Stomach smooth muscle (tissue), 2 donors: Measurements from ENCODE around the gene LTB.

Experiments used
- H3K27ac ChIP-seq: one replicate; pipeline ENCODE4 v1.7.0; 2013; ENCODE audit warnings: mild to moderate bottlenecking, low read length, inconsistent platforms
- H3K27me3 ChIP-seq, 2 donors: one replicate each; pipeline ENCODE4 v1.7.0; 2013; ENCODE audit warnings: low read length in 2 of 2; ENCODE audit not compliant: insufficient read depth in 2 of 2, control insufficient read depth in 1 of 2
- H3K36me3 ChIP-seq, 2 donors: one replicate each; pipeline ENCODE4 v1.7.0; 2013; ENCODE audit warnings: low read length in 2 of 2; ENCODE audit not compliant: control insufficient read depth in 2 of 2, insufficient read depth in 2 of 2
- H3K4me1 ChIP-seq: one replicate; pipeline ENCODE4 v1.7.0; 2013; ENCODE audit warnings: low read length; ENCODE audit not compliant: control insufficient read depth, insufficient read depth
- H3K4me3 ChIP-seq, 2 donors: one replicate each; pipeline ENCODE4 v1.7.0; 2013; ENCODE audit warnings: low read length in 2 of 2
- H3K9ac ChIP-seq, 2 donors: one replicate each; pipeline ENCODE4 v1.7.0; 2013; ENCODE audit warnings: low read length in 2 of 2, mild to moderate bottlenecking in 1 of 2
- H3K9me3 ChIP-seq, 2 donors: one replicate each; pipeline ENCODE4 v1.7.0; 2013; ENCODE audit warnings: low read length in 2 of 2; ENCODE audit not compliant: control insufficient read depth in 2 of 2
- donor health status: healthy.
- donor health status: Pancreatic carcinoma.

LTB gene

DNA sequence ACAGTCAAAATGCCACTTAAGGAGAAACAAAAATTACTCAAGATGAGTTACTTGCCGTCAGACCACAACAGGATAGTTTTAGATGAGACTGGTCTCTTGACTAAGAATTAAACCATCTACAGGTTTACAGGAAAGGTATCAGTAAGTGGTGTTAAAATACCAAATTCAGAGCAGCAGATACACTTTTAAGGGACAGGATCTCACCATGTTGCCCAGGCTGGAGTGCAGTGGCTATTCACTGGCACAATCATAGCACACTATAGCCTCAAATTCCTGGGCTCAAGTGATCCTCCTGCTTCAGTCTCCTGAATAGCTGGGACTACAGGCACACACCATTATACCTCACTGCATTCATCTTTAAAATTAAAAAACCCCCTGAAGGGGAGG, 48.8 kb downstream of the LTB start:
- Histone ChIP-seq H3K27me3 (no peaks in the 10 kb centered on the region), H3K27ac (no peak overlapping the region), H3K4me3 (no peak overlapping the region), H3K9ac (no peak overlapping the region), H3K4me1 (peaks cover 5% of the 10 kb centered on the region), H3K36me3 (peaks cover 60 to 72% of the 10 kb centered on the region in 2 donors), H3K9me3 (no peaks in the 10 kb centered on the region)

DNA sequence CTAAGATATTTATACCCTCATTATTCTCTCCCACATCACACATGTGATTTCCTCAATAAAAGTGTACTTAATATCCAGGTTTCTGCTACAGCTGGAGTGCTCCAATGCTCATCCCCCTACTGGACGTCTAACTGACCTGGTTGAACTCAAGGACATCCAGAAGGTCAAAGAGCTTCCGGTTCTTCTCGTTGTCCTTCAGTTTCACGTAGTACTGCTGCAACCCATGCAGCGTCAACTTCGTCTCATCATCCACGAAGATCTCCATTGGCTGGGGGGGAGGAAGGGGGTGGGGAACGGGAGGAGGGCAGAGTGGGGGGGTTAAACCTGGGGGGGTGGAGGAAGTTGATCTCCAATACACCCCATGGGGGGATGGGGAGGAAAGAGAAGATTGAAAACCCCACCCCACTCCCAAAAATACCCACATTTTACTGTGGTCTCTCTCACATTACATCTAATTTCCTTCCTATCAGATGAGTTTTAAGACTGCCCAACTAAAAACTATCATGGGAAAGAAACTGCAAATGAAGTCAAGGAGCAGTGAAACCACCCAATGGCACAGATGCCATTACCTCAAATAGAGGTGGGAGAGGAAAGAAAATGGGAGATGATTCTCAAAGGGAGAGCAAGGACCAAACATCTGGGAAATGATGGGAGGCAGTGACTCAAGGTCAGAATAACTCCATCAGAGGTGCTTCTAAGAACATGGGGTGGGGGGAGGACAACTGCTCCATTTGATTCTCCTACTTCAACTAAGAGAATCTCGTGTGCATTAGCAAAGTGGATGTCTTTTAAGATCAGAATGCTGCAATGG, 49.4 kb downstream of the LTB start:
- H3K9ac ChIP-seq, result no peak overlapping the region
- peaks cover 55 to 71% of the 10 kb centered on the region in 2 donors for H3K36me3 ChIP-seq
- no peak overlapping the region for H3K27ac ChIP-seq
- no peaks in the 10 kb centered on the region for H3K9me3 ChIP-seq
- peaks cover 1% of the 10 kb centered on the region for H3K4me1 ChIP-seq
- H3K27me3 ChIP-seq, result no peaks in the 10 kb centered on the region
- H3K4me3 ChIP-seq, result no peak overlapping the region

- H3K27ac ChIP-seq, result no peak overlapping the region
- H3K4me3 ChIP-seq, result no peak overlapping the region
- no peak overlapping the region for H3K9ac ChIP-seq
- no peaks in the 10 kb centered on the region for H3K4me1 ChIP-seq
- no peaks in the 10 kb centered on the region for H3K9me3 ChIP-seq
- no peaks in the 10 kb centered on the region for H3K27me3 ChIP-seq
- H3K36me3 ChIP-seq, result peaks cover 55 to 68% of the 10 kb centered on the region in 2 donors
Observed at GRCh38 chr6:31531771-31532643, 50.2 kb downstream of the LTB start.

- no peak overlapping the region for H3K4me3 ChIP-seq
- no peaks in the 10 kb centered on the region for H3K9me3 ChIP-seq
- no peaks in the 10 kb centered on the region for H3K4me1 ChIP-seq
- H3K9ac ChIP-seq, result no peak overlapping the region
- no peaks in the 10 kb centered on the region for H3K27me3 ChIP-seq
- no peak overlapping the region for H3K27ac ChIP-seq
- peaks cover 50 to 63% of the 10 kb centered on the region in 2 donors for H3K36me3 ChIP-seq
Observed at GRCh38 chr6:31531162-31531561, 51.1 kb downstream of the LTB start.

- Histone ChIP-seq H3K4me1 (no peaks in the 10 kb centered on the region), H3K36me3 (peaks cover 45 to 57% of the 10 kb centered on the region in 2 donors), H3K9me3 (no peaks in the 10 kb centered on the region), H3K27me3 (no peaks in the 10 kb centered on the region), H3K27ac (no peak overlapping the region), H3K9ac (no peak overlapping the region), H3K4me3 (no peak overlapping the region)
Observed at GRCh38 chr6:31530659-31531058, 51.6 kb downstream of the LTB start.
